Measurements from ENCODE around the gene MRNIP. TPM values are rescaled to one million over a fixed set of nuclear protein-coding genes. Genes with fewer than 3 reads are reported as not detected.

MRNIP gene
- total and polyA plus RNA-seq, 2 experiments from 2014 or later = 28.8 to 57.5 TPM

- DNase-seq (ENCODE audit: low read depth in 1 of 2, low spot score in 1 of 2) = no peak
- Histone ChIP-seq H3K27me3 (no peaks in the 10 kb centered on the region), H3K4me3 (no peak overlapping the region), H3K9me3 (ENCODE audit: low read depth) (no peaks in the 10 kb centered on the region), H3K4me1 (ENCODE audit: low read depth) (peaks cover 1% of the 10 kb centered on the region), H3K27ac (no peak overlapping the region), H3K36me3 (peaks cover 18% of the 10 kb centered on the region)
- TF ChIP-seq CTCF (IDR thresholded peaks at IDR 0.05; ENCODE audit: low read depth, low read length) = no peak
Observed at GRCh38 chr5:179854356-179854755, 4.3 kb downstream of the MRNIP start.

- Histone ChIP-seq H3K9me3 (ENCODE audit: low read depth) (no peaks in the 10 kb centered on the region), H3K36me3 (peaks cover 25% of the 10 kb centered on the region), H3K27me3 (no peaks in the 10 kb centered on the region), H3K4me1 (ENCODE audit: low read depth) (no peaks in the 10 kb centered on the region), H3K4me3 (no peak overlapping the region), H3K27ac (no peak overlapping the region)
- no peak for DNase-seq (ENCODE audit: low read depth in 1 of 2, low spot score in 1 of 2)
- TF ChIP-seq CTCF (IDR thresholded peaks at IDR 0.05; ENCODE audit: low read depth, low read length) = no peak
Observed at GRCh38 chr5:179852993-179853547, 5.5 kb downstream of the MRNIP start.

- no peak for TF ChIP-seq CTCF (IDR thresholded peaks at IDR 0.05; ENCODE audit: low read depth, low read length)
- no peak overlapping the region for H3K27ac ChIP-seq
- no peaks in the 10 kb centered on the region for H3K4me1 ChIP-seq (ENCODE audit: low read depth)
- H3K4me3 ChIP-seq = no peak overlapping the region
- no peak for DNase-seq (ENCODE audit: low read depth in 1 of 2, low spot score in 1 of 2)
- H3K27me3 ChIP-seq = no peaks in the 10 kb centered on the region
- peaks cover 24% of the 10 kb centered on the region for H3K36me3 ChIP-seq
- no peaks in the 10 kb centered on the region for H3K9me3 ChIP-seq (ENCODE audit: low read depth)
Observed at GRCh38 chr5:179841621-179842020, 17.0 kb downstream of the MRNIP start.

GRCh38 chr5:179840766-179841165, 17.9 kb downstream of the MRNIP start:
- no peak overlapping the region for H3K4me3 ChIP-seq
- H3K4me1 ChIP-seq (ENCODE audit: low read depth) = no peaks in the 10 kb centered on the region
- no peak overlapping the region for H3K27ac ChIP-seq
- no peak for TF ChIP-seq CTCF (IDR thresholded peaks at IDR 0.05; ENCODE audit: low read depth, low read length)
- no peaks in the 10 kb centered on the region for H3K9me3 ChIP-seq (ENCODE audit: low read depth)
- no peak for DNase-seq (ENCODE audit: low read depth in 1 of 2, low spot score in 1 of 2)
- H3K36me3 ChIP-seq = peaks cover 31% of the 10 kb centered on the region
- no peaks in the 10 kb centered on the region for H3K27me3 ChIP-seq

- H3K9me3 ChIP-seq (ENCODE audit: low read depth) = no peaks in the 10 kb centered on the region
- no peaks in the 10 kb centered on the region for H3K4me1 ChIP-seq (ENCODE audit: low read depth)
- no peak for DNase-seq (ENCODE audit: low read depth in 1 of 2, low spot score in 1 of 2)
- H3K4me3 ChIP-seq = no peak overlapping the region
- peaks cover 31% of the 10 kb centered on the region for H3K36me3 ChIP-seq
- no peak for TF ChIP-seq CTCF (IDR thresholded peaks at IDR 0.05; ENCODE audit: low read depth, low read length)
- no peak overlapping the region for H3K27ac ChIP-seq
- no peaks in the 10 kb centered on the region for H3K27me3 ChIP-seq
Observed at GRCh38 chr5:179840321-179840720, 18.3 kb downstream of the MRNIP start.
